GM21390 (cell line): ENCODE data around the gene RELL1.
A peak's percentile ranks its signal among the peaks of the same experiment; 100 is the strongest.

ENCODE experiments used
- ATAC-seq: cut with Tn5 transposase; IDR thresholded peaks from one replicate; pipeline ENCODE4 v1.9.1; 2021; ENCODE audit not compliant: unreplicated experiment

Gene RELL1, protein sequence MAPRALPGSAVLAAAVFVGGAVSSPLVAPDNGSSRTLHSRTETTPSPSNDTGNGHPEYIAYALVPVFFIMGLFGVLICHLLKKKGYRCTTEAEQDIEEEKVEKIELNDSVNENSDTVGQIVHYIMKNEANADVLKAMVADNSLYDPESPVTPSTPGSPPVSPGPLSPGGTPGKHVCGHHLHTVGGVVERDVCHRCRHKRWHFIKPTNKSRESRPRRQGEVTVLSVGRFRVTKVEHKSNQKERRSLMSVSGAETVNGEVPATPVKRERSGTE

DNA sequence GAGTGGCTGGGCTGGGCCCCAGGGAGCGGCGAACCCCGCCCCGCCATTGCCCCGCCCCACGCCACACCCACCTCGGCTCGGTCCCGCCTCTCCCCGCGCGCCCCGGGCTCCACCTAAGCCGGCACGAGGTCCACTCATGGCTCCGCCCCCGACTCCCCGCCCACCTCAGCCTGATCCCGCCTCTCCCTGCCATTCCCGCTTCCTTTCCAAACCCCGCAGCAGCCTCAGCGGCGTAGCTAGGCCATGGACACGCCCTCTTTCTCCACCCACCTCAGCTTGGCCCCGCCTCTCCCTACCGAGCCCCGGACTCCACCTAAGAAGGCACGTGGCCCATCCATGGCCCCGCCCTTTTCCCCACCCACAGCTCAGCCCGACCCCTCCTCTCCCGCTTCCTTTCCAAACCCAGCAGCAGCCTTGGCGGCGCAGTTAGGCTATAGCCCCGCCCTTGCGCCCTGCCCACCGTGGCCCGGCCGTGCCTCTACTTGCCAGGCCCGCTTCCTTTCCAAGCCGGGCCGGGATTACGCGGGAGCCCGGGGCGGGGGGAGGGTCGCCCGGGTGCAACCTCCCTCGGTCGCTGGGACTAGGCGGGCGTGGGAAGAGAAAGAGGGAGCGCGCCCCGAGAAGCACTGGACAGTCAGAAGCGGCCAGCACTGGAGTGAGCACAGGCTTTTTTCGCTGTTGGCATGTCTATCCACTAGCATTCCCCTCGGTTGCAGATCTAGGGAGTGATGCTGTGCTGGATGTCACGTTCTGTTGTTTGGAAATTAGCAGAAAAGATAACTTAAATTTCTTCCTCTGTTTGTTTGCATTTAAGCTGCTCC, at the start of gene RELL1:
RELL1 (minus strand) TSS at position 4 of the 821 bp plus-strand sequence. CDS start 89 bp downstream, outside the sequence.
- ATAC-seq = peak; percentile 80

DNA sequence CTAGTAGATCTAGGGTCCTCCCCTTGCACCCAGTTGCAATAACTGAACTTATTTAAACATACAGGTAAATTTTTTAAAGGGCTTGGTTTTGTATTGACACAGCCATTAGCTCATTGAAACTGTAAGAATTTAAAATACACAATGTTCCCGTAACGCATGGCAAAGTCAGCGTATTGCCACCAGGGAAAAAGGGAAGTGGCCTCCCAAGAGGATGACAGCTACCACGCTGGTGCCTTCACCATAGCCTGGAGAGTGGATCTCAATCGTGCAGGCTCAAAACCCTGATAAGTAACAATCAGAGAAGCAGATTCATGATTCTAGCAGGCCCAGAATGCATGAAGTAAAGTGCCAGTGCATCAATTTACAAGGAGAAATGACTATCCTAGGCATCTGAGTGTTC, 49.4 kb upstream of the RELL1 start:
- ATAC-seq = no peak

DNA sequence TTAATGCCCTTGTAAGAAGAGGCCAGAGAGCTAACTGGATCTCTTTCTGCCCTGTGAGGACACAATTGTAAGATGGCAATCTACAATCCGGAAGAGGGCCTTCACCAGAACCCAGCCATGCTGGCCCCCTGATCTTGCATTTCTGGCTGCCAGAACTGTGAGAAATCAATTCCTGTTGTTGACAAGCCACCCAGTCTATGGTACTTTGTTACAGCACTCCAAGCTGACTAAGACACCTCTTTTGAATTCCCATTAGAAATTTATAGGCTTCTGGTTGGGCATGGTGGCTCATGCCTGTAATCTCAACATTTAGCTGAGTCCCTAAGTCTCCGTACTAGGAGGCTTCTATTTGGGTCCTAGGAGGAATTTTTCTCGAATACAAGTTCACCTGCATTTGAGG, 48.8 kb upstream of the RELL1 start:
- ATAC-seq = no peak

DNA sequence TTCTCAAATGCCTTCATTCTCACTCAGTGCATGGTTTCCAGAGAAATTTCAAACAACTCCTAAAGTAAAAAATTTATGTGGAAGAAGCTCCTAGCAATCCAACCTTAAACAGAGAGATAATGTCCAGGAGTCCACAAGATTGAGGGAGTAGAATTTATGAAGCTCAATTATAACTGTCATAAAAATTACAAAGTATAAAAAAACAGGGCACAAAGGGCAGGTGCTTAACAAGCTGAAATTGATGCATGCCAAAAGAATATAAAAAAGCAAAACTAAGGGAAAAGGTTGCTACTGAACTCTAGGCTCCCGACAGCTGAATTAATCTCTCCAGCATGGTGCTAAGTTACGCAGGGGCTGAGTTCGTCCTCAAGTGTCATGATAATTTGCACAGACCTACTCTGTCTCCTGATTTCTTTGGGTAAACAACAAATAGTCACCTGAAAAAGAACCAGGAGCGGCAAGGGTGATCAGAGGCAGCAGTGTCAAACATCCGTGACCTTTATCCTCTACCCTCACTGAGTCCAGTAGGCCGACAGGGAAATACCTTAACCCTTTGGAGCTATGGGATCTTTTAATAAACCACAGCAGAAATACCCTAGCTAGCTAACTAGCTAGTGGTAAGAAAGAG, 47.2 kb upstream of the RELL1 start:
- ATAC-seq = no peak

DNA sequence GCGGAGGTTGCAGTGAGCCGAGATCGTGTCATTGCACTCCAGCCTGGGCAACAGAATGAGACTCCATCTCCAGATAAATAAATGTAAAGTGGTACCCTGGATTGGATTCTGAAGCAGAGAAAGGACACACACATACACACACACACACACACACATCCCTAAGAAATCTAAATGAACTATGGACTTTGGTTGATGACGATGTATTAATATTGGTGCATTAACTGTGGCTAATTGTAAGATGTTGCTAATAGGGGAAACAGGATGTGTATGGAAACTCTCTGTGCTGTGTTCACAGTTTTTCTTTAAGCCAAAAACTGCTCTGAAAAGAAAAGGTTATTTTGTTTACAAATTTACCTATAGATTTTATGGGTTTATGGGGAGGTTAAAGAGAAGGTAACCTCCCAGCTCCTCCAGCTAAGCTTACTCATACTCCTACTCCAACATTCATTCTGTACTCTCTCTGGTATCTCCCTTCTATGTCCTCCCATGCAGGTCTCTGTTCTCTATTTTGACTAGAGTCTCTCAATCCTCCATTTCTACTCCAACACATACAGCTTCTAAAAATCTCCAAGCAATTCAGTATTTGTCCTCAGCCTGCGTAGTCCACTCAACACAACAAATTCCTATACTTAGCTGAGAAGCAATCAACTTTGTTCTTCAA, 46.5 kb upstream of the RELL1 start:
- no peak for ATAC-seq

DNA sequence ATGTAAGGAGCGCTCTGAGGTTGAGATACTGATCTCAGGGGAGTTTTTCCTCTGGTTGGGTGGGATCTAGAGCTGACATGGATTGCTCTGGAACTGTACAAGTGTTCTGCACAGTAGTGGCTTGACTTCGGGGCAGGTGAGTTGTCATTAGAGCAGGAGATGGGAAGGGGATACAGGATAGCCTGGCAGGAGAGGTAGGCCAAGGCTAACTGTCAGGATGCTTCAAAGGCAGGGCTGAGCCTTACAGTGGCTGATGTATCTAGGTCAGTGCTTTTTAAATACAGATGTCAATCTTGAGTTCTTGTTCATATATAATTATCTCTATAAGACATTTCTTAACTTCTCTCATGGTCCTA, 43.5 kb upstream of the RELL1 start:
- no peak for ATAC-seq

DNA sequence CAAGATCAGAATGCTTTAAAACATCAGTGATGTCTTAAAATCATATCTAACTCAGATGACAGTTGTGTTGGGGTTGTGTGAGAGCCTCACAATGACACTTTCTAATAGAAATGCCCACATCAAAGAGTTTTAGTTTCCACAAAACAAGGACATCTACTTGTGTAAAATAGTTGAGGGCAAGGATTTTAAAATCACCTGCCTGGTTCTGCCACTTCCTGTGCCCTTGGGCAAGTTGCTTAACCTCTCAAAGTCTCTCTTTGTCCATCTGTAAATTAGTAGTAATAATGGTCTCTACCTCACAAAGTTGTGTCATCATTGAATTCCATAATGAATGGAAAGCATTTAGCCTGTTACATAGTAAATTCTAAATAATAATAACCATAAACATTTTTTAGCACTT, 41.9 kb upstream of the RELL1 start:
- ATAC-seq = no peak

DNA sequence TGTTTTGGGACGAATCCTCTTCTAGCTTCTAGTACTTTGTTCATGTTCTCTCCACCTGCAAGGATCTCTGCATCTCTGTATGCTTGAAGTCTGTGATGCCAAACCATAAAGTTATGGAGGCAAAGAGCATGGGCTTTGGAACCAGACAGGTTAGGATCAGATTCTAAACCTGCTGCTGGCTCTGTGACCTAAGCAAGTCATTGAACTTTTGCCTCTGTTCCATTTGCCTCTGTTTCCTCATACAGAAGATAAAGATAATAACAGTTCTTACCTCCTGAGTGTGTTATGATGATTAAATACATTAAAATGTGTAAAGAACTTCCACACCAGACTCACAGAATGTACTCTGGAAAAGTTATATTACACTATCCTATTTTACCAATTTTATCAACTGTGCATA, 41.5 kb upstream of the RELL1 start:
- ATAC-seq = no peak

DNA sequence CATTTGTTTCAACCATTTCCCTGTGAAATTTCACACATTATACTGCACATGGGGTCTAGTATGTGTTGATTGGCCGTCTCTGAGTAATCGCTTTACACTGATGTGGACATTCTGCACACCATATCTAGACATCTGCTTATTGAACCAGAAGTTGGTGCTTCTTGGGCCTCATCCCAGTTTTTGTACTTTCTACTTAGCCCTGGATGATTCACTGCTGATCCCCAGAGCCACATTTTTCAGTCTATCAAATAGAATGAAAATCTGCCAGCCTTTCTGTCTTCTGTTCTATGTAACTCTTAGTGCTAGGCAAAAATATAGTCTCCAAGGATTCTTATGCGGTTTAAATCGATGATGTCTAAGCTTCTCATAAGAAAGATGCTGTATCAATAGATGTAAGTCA, 40.5 kb upstream of the RELL1 start:
- no peak for ATAC-seq

DNA sequence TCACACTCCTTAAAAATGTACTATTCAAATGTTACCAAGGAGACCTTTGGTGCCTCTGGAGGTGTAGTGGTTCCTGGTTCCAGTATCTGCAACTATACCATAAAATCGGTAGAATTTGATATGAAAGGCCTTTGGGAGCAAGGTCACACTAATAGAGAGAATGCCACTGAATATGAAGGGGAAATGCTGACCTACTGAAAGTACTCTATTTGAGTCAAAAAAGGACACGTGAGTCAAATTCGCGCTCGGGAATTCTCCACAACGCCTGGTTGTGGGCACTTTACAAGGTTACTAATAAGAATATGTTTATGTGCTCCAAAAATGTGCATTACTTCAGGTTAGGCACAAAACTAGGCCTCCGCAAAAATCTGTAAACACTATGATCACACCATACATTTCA, 39.5 kb upstream of the RELL1 start:
- ATAC-seq = no peak

DNA sequence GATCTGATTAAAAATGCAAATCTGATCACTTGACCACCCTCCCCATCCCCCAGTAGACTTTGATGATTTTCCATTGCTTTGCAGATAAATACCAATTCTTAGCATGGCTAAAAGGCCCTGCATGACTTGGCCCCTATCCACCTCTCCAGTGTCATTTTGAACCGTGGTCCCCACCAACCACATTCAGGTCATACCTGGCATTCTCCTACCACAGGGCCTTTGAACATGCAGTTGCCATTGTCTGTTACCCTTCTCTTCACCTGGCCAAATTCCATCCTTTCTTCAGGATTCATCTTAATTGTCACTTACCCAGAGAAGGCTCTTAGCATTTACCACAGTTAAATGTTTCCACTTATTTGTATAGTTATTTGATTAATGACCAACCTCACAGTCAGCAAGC, 36.9 kb upstream of the RELL1 start:
- no peak for ATAC-seq

DNA sequence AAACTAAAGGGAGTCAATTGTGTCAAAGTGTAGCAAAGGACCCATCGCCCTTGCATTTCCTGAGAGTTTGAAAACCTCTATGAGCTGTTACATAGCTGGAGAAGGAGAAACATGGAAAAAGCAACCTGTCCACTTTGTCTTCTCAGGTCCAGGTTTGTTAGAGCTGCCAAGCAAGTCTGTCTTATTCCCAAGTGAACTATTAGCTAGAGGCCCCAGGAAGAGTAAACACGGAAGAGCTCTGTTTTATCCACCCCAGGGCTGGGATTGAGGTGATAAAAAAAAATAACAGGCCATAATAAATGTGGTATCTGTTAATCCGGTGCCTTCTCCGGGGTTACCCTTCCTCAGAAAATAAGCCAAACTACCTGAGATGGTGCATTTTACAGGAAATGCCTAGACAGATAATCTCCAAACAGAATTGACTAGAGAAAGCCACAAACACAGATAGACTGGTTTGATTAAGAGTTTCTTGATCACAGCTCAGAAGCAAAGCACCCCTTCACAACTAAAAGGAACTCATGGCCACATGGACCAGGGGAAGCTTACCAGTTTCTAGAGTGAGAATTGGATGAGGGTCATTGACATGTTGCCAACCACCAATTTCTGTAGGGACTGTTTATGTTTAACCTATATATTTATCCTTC, 35.9 kb upstream of the RELL1 start:
- no peak for ATAC-seq

DNA sequence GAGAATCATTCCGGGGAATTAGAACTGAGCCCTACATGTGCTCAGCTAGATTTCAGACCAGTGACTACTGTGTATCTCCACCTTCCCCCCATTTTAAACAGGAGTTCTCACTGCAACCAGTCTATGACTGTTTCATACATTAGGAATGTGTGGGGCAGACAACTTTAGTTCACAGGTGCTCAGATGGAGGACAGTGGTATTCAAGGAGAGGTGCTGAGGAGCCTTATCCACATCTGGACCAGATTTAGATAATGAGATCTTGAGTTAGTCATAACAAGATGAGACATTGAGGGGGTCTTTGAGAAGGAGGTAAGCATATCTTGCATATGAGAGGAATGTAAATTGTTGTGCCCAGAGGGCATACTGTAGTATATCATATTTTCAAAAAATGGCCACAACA, 32.8 kb upstream of the RELL1 start:
- ATAC-seq = no peak

DNA sequence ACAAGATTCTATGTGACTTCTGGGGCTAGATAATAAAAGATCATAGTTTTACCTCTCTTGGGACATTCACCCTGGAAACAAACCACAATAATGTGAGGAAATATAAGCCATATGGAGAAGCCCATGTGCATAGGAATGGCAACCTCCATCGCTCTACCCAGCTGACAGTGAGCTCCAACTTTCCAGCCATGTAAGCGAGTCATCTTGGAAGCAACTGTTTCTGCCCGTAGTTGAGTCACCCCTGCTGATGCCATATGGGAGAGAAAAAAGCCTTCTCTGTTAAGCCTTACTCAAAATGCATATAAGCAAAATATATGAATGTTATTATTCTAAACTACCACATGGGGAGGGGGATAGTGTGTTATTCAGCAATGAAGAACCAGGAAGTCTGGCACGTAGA, 31.4 kb upstream of the RELL1 start:
- no peak for ATAC-seq

DNA sequence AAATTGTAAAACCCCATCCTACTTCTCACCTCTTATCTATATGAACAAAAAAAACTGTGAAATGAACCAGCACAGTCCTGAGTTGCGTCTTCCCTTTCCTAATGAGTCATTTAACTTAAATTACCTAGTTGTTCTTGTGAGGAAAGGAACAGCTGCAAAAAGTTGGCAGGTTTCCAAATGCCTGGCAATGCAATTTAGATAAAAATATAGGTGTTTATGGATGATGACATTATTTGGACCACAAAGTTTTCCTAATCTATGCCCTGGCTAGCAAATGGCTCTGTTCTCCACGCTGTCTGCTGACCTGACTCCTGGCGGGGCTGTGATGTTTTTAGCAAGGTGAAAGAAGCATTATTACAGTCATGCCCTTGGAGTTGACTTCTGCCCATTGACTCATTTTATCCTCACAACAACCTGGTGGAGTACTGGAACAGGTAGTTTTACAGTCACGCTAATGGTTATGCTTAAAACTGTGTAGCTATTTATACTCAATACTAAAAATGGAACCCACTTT, 29.8 kb upstream of the RELL1 start:
- ATAC-seq = peak; percentile 79

DNA sequence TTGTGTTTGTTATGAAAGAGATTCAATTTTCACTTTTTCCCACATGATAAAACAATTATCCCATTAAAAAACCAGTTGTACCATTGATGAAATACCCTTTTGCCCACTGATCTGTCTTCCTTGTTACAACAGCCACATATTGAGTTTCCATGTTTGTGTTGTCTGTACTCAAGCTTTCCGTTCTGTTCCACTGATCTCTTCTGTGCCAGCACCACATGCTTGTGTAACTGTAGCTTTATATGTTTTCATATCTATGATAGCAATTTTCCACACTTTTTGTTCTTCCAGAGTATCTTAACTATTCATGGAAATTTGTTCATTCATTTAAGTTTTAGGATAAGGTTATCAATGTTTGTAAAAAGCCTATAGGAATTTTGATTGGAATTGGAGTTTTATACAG, 24.3 kb upstream of the RELL1 start:
- ATAC-seq = no peak

DNA sequence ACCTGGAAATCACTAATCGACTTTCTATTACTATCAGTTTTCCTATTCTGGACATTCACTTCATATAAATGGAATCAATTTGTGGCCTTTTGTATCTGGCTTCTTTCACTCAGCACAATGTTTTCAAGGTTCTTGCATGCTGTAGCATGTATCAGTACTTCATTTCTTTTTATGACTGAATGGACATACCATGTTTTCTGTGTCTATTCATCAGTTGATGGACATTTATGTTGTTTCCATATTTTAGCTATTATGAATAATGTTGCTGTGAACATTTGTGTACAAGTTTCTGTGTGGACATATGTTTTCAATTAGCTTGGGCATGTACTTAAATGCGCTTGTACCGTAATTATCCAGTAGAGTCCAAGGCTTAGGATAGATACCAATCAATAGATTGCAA, 19.9 kb upstream of the RELL1 start:
- no peak for ATAC-seq

DNA sequence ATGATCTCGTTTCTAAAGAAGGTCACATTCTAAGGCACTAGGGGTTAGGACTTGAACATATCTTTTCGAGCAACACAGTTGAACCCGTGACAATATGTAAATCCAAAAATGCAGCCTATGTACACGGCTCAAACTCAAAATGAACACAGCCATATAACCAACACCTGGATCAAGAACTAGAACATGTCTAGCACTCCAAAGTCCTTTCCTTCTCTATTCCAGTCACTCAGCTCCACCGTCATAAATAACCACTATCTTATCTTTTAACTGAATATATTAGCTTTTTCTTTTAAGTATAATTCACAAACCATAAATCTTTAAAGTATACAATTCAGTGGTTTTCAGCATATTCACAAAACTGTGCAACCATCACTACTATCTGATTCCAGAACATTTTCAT, 19.4 kb upstream of the RELL1 start:
- ATAC-seq = no peak

DNA sequence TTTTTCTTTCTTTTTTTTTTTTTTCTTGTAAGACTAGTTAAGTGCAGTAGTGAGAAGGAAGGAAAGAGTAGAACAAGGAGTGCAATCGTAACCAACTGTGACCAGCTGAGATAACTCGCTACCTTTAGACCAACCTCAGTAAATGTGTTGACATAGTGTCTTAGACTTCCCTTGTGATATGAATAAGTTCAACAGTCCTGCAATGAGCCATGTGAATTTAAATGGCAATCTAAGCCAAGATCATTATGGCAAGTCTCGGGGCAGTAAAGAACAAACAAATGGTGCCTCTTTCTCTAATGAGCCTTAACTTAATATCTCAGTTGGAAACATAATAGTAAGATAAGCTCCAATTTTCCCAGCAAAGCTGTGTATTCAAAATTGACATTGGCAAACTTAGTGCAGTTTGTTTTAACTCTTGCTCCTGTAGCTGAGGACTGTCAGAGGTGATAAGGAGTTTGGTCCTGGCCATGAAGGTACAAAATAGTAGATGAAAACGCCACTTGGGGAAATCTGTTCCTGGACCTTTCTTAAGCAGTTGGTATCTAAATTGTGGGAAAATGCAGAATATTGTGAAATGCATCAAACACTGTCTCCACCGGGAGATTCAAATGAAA, 13.8 kb upstream of the RELL1 start:
- ATAC-seq = no peak

DNA sequence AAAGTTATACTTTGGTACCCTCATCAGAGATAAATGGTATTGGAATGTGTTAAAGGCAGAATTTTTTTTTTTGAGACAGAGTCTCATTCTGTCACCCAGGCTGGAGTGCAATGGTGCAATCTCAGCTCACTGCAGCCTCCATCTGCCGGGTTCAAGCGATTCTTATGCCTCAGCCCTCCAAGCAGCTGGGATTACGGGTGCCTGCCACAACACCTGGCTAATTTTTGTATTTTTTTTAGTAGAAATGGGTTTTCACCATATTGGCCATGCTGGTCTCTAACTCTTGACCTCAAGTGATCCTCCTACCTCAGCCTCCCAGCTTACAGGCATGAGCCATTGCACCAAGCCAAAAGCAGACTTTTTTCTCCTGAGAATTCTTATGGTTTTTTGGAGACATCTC, 11.4 kb upstream of the RELL1 start:
- ATAC-seq = no peak
